GM18861 (cell line): ENCODE results near the gene FOXD4L1.
"Not testable (repeated sequence)": the region's sequence is repeated elsewhere in the genome, so short reads cannot be mapped to it uniquely, and the experiment has no call there.

Source experiments
- ATAC-seq: cut with Tn5 transposase; IDR thresholded peaks from one replicate; pipeline ENCODE4 v1.9.1; 2021; ENCODE audit not compliant: unreplicated experiment

FOXD4L1 gene

DNA sequence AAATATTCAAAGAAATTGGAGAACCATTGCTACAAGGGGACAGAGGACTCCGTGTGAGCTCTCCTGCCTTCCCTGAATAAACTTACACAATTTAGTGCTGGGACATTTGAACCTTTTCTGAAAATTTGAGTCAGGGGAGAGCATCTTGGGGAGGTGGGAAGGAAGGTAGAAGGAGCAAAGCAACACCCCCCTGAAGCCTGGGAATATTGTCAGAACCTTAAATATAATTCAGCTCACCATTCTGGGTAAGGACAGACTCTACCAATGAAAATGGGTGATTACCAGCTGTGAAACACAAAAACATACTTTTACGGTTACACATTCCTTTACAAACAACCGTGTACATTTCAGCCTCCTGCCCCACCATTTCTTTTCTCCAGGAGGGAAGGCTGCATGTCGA lies at the start of gene FOXD4L1:
Gene FOXD4L1, plus strand, starts transcription at position 301 of the 400 bp plus-strand sequence. CDS start 592 bp downstream, outside the sequence.
- ATAC-seq, result not testable (repeated sequence)

DNA sequence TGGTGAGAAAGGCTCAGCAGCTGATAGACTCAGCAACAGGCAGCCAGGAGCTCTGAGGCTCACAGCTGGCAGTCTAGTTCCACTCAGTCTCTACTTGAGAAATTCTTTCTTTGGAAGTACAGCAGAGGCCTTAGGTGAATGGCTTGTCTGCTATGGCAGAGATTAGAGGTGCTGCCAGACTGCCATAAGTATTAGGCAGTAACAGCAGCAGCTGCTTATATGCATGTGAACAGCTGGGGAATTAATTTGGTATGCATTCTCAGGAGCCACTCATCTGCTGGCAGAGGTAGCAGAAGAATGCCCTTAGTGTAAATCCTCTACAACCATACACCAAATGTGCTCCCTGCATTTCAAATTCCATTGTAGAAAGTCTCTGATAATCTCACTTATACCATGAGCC lies 32.7 kb upstream of the FOXD4L1 start:
- ATAC-seq, result not testable (repeated sequence)

DNA sequence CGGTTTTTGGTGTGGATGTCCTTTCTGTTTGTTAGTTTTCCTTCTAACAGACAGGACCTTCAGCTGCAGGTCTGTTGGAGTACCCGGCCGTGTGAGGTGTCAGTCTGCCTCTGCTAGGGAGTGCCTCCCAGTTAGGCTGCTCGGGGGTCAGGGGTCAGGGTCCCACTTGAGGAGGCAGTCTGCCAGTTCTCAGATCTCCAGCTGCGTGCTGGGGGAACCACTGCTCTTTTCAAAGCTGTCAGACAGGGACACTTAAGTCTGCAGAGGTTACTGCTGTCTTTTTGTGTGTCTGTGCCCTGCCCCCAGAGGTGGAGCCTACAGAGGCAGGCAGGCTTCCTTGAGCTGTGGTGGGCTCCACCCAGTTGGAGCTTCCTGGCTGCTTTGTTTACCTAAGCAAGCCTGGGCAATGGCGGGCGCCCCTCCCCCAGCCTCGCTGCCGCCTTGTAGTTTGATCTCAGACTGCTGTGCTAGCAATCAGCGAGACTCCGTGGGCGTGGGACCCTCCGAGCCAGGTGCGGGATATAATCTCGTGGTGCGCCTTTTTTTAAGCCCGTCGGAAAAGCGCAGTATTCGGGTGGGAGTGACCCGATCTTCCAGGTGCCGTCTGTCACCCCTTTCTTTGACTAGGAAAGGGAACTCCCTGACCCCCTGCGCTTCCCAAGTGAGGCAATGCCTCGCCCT lies 21.6 kb upstream of the FOXD4L1 start:
- ATAC-seq, result not testable (repeated sequence)

DNA sequence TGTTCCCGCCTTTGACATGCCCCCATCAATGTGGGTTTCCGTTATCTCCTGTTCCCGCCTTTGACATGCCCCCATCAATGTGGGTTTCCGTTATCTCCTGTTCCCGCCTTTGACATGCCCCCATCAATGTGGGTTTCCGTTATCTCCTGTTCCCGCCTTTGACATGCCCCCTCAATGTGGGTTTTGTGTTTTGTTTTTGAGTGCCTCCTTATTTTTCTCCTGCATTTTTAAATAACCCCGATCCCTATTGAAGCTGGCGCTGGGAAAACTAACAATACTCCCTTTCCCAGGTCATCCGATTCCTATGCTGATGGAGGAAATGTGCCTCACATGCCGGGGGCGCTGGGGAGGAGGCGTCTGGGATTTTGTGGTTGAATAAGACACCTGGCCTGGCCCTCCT lies 1.9 kb upstream of the FOXD4L1 start:
- ATAC-seq, result not testable (repeated sequence)

DNA sequence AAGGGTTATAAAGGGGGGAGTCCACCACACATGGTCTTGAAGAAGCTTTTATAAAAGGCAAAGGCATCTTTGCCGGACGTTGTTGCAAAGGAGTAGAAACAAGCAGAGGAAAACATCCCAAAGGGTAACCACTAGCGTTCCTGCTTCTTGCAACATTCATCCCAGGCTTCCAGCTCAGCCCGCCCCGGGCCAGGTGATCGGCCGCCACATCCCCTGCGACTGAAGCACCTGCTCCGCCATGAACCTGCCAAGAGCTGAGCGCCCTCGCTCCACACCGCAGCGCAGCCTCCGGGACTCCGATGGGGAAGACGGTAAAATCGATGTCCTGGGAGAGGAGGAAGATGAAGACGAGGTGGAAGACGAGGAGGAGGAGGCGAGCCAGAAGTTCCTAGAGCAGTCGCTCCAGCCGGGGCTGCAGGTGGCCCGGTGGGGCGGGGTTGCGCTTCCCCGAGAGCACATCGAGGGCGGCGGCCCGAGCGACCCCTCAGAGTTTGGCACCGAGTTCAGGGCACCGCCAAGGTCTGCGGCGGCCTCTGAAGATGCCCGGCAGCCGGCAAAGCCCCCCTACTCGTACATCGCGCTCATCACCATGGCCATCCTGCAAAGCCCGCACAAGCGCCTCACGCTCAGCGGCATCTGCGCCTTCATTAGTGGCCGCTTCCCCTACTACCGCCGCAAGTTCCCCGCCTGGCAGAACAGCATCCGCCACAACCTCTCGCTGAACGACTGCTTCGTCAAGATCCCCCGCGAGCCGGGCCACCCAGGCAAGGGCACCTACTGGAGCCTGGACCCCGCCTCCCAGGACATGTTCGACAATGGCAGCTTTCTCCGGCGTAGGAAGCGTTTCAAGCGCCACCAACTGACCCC lies 787 bp downstream of the FOXD4L1 start:
- ATAC-seq, result not testable (repeated sequence)

DNA sequence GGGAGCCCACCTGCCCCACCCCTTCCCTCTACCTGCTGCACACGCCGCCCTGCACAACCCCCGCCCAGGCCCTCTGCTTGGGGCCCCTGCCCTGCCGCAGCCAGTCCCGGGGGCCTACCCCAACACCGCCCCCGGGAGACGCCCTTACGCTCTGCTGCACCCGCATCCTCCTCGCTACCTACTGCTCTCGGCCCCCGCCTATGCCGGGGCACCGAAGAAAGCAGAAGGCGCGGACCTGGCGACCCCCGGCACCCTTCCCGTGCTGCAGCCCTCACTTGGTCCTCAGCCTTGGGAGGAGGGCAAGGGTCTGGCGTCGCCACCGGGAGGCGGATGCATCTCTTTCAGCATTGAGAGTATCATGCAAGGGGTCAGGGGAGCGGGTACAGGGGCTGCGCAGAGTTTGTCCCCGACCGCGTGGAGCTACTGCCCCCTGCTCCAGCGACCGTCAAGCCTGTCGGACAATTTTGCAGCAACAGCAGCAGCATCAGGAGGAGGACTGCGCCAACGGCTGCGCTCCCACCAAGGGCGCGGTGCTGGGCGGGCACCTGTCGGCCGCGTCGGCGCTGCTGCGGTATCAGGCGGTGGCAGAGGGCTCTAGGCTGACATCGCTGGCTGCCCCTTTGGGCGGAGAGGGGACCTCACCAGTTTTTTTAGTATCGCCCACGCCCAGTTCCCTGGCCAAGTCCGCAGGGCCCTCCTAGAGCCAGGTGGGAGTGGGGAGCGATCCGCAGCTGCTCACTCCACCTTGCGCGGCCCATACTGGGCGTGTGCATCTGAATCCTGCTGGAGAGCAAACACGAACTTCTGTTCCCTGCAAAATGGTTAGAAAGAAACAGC lies 1.6 kb downstream of the FOXD4L1 start:
- ATAC-seq, result not testable (repeated sequence)

DNA sequence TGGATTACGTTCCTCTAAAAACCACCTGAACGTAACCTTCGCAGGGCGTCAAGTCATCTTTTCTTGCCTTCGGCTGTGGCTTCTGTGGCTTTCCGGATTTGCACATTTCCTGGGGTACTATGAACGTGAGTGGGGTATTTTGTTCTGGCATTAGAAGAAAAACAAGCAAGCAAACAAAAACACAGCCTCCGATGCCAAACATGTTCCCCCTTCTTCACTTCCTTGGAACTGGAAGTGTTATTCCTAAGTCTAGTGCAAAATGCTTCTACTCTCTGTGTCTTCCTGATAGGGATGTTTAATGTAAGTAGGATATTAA lies 2.2 kb downstream of the FOXD4L1 start:
- not testable (repeated sequence) for ATAC-seq

DNA sequence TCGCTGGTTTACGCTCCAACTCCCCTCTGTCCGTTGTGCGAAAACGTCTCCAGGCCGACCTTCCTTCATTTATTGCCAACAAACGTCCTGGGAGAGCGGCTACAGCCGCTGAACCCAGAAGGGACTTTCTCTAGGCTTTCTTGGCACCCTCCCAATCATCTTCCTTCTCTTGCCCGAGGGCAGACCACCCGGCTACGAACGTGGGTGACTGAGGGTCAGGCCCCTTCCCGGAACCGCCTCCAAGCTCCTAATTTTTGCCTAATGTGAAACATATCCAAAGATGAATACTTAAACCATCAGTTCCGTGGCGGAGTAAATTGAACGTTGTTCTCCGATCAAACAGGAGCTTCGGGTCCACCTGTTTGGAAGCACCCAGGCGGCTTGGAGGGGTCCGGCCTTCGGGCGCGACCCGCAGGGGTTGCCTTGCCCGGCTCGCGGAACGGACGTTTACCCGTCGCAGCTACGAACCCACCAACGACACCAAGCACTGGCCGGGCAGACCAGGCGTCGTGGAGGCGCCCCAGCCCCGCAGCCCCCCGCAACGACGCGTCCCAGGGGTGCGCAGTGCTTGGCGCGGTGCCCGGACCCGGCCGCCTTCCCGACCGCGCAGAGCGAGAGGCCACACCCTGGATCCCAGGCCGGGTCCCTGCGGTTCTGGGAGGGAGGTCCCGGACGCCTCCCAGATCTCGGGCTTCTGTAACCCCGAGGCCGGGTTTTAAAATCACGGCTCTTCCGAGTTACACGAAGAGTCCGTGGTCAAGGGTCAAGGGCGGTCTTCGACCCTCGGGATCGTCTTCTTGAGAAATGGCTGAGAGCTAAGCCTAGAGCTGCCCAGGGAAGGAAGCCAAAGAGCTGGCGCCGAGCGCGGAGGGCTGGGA lies 4.0 kb downstream of the FOXD4L1 start:
- not testable (repeated sequence) for ATAC-seq

DNA sequence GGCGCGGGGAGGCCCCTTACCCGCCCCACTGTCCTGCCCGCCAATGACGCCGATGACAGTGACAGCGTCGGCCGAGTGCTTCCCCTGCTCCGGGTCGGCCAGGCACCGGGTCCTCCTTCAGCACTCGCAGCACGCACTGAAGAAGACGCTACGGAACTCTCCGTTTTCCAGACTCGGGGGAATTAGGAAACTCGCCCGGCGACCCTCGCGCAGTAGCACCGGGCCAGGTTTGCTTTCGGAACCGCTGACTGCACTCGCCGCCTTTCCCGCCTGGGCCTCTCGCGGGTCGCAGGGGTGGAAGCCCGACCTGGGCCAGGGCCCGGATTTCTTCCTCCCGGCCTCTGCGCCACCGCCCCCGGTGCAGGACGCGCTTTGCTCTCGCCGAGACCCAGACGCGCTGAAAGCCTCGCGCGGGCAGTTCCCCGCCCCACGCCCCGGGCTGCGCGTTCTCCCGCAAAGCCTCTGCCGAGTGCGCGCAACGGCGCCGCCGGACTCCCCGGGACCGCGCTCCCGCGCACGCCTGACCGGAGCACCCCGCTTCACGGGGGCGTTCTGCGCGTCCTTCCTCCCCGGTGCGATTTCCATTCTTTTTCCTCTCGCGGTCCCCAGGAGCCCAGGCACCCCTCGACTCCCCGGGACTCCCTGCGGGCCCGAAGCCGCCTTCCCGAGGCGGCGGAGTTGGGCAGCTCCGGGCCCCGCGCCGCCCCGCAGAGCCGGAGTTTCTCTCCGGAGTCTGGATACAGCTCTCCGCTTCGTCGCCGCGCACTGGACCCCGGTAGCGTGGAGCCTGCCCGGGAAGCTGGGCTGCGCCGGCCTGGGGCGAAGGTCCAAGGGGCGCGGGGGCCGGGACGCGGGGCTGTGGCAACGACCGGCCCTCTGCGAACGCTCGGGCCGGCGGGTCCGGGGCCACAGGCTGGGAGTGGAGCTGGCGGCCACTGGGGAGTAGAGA lies 4.9 kb downstream of the FOXD4L1 start:
- ATAC-seq, result not testable (repeated sequence)

DNA sequence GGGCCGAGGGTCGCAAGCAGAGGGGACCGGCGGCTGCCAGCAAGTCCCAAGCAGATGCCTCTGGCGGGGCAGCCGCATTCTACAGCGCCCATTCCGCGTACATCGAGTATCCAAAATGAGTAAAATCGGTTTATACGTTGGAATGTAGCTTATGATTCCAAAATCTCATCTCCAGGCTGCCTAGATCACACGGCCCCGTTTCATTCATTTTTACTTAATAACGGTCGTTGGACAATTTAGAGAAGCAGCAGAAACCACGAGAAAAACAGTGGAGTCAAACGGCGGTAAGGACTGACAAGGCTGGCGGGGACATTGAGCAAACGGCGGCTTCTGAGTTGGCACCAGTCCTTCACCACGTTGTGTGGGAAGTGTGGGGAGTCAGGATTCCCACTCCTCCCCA lies 5.6 kb downstream of the FOXD4L1 start:
- not testable (repeated sequence) for ATAC-seq

DNA sequence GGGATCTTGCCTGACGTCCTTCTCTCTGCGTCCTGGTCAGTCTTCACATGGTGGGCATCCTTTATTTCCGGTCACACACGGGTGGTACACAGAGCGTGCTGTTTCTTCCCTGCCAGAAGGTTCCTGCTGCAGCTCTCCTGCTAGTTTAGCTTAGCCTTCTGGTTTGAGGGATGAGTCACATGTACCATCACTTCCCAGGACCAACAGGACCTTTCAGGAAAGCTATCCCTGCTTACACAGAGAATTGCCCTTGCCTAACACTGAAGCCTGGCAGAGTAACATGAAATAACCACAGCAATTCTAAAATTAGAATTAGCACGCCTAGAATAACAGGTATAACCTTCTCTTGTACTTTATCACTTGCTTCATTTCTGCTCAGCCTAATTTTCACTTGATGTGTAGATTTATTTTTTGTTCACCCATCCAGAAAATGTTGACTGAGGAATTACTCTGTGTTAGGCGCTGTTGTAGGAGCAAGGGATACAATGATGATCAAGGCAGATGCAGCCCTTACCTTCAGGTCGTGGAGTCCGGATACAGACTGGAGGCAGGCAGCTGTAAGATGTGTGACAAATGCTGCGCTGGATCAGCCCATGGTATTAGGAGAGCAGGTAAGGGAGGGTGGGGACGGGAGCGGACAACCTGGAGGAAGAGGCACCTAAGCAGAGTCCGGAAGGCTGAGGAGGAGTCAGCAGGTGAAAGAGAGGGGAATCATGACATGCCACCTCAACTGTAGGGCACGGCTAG lies 9.1 kb downstream of the FOXD4L1 start:
- ATAC-seq, result not testable (repeated sequence)

DNA sequence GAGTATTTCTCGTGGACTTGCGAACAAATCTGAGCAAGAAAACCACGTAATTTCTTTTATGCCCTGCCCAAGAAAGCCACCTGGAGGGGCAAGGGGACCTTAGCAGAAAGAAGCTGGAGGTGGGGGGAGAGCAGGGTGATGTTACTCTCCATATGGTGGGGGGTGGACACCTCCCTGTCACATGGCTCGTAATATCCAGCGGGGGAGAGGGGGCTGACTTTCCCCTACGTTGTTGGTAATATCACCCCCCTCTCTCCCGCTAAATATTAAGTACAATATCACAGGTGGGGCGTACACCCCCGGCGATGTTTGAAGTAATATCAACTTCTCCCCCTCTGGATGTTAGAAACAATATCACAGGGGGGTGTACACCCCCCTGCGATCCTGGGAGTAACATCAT lies 9.7 kb downstream of the FOXD4L1 start:
- not testable (repeated sequence) for ATAC-seq

DNA sequence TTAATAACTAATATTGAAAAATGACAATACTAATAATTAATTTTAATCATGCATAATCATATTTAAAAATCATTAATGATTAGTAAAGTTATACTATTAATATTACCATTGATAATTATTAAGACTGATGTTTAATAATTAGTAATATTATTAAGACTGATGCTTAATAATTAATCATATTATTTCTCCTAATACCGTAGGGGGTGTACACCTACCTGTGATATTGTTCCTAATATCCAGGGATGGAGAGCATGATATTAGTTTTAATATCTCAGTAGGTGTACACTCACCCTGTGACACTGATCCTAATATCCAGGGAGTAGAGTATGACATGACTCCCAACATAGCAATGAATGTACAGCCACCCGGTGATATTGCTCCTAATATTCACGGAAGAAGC lies 12.4 kb downstream of the FOXD4L1 start:
- not testable (repeated sequence) for ATAC-seq

DNA sequence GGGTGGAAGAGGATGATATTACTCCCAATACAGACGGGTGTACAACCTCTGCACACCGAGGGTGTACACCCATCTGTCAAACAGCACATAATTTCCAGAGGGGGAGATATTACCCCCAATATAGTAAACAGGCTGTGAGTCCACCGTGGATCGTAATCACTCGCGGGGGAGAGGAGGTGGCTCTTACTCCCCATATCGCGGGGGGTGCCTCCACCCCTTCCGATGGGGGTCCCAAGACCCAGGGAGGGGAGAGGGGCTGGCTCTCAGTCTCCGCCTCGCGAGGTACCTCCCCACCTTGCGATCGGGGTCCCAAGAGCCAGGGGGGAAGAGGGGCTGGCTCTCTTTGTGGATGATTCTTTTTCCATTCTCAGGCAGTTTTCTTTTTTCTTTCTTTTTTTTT lies 13.4 kb downstream of the FOXD4L1 start:
- not testable (repeated sequence) for ATAC-seq

DNA sequence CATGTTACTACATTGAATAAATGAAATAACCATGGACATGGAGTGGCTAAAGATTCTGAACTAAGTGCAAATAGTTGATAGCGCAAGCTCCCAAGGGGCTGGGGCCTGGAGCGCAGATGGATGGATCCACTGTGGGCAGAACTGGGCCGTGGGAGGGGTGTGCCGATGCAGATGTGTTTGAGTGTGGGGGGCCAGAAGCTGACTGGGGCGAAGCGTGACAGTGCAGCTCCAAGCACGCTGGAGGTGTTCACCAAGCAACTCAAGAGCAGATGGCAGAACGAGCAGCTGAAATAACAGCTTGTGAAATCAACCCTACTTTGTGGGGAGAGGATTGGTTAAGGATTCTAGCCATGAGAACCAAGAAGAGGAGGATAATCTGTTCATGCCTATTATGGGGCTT lies 17.0 kb downstream of the FOXD4L1 start:
- ATAC-seq, result not testable (repeated sequence)

DNA sequence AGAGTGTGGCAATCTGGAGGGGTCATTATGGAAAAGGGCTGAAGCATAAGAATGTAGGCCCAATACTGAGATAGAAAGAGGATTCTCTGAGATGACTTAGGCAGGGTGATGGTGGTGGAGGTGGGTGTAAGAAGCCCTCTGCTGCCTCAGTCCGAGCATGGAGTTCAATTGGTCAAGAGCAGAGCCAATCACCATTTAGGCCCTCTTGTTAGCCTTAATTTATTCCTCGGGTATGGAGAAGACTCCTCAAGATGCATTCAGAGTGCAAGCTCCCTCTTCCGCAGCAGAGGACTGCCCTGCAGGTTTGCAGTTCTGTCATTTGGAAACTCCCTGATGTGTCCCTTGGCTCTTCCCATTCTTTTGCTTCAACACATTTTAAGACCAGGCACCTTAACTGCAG lies 17.5 kb downstream of the FOXD4L1 start:
- ATAC-seq, result not testable (repeated sequence)

DNA sequence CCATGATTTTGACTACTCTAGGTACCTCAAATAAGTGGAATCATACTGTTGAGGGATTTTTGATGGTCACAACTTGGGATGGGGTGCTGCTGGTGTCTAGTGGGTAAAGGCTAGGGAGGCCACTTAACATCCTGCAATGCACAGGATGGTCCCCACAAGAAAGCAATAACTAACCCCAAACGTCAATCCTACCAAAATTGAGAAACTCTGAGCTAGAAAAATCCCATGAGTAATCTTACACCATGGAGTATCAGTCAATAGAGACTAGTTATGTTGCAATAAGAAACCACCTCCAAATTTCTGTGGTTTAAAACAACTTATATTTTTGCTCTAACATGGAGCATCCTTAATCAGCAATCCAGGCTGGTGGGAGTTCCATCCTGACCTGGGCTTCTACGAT lies 18.6 kb downstream of the FOXD4L1 start:
- ATAC-seq, result not testable (repeated sequence)

DNA sequence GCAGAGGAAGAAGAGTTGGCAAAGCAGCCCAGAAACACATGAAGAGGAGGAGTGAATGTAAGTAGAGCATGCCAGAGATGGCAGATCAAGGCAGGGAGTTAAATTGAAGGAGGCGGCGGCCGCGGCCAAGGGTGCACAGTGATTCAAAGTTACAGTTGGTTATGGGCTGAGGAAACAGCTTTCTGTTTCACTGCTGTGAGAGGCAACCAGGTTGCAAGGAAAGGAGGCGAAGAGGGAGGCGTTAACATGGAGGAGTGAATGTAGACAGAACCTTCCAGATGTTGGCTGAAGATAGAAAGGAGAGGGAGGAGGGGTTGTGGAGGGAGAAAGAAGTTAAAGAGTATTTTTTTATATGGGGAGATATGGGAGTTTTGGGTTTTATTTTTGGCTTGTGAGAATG lies 22.4 kb downstream of the FOXD4L1 start:
- ATAC-seq, result not testable (repeated sequence)
